Measurements from ENCODE around the gene SF1. TPM values are rescaled to one million over a fixed set of nuclear protein-coding genes. Genes with fewer than 3 reads are reported as not detected.

The SF1 gene
- total and polyA plus RNA-seq, 2 of the 8 experiments (the other 6 are each of a cell fraction or from before 2014, with no cell fraction given): 72.7 to 353 TPM

DNA sequence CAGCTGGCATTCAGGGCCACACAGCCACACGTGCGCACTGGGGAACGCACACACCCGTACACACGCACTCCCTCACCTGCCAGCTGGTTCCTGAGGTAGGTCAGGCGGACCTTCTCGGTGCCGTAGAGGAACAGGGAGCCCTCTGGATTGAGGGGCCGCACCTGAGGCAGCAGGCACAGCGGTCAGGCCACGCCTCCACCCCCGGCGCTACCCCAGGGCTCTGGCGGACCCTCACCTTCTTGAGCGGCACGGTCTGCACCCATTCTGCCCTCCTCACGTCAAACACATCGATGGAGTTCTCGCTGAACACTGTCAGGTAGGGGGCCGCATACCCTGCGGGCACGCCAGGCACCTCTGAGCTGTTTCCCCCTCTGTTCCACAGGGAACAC is 49.1 kb upstream of the SF1 start:
- FAIRE-seq (no peak), DNase-seq (ENCODE audit: low read depth in 1 of 2, low spot score in 2 of 2) (no peak)
- ChIA-PET POLR2A (ENCODE audit: partially characterized antibody) (interaction anchor here (0.7 to 1.0 kb wide), 2 partner anchors 13 to 15 kb away, joined by 3 read pairs; no protein-coding TSS in a partner anchor), CTCF (ENCODE audit: partially characterized antibody) (interaction anchor here (0.8 to 2.1 kb wide), 7 partner anchors 9 to 136 kb away, joined by 3 to 9 read pairs (median 4); no protein-coding TSS in a partner anchor)
- Histone ChIP-seq H4K5ac (ENCODE audit: insufficient read length, low read depth, low read length) (no peak overlapping the region), H3K27ac (ENCODE audit: low read depth, low read length) (no peak overlapping the region), H3K27me3 (replicated peaks in 1 of 4; ENCODE audit: control insufficient read depth in 3 of 4, extremely low read depth in 1 of 4, insufficient read depth in 3 of 4, low read length in 3 of 4) (no peaks in the 10 kb centered on the region), H2BK120ac (replicated peaks; ENCODE audit: low read depth, low read length) (no peak overlapping the region), H3K4me3 (ENCODE audit: extremely low read depth in 1 of 4, insufficient read depth in 2 of 4, low read depth in 3 of 4, low read length in 4 of 4) (no peak overlapping the region), H3K9ac (replicated peaks in 1 of 4; ENCODE audit: extremely low read depth in 1 of 4, low read depth in 3 of 4, low read length in 3 of 4) (no peak overlapping the region), H3K56ac (replicated peaks; ENCODE audit: insufficient read length, low read depth, low read length) (no peak overlapping the region), H2BK15ac (ENCODE audit: low read length) (no peak overlapping the region), H3K18ac (ENCODE audit: extremely low read depth, low read length) (no peak overlapping the region), H3K4me1 (replicated peaks in 1 of 4; ENCODE audit: control insufficient read depth in 3 of 4, insufficient read depth in 4 of 4, low read length in 3 of 4) (no peaks in the 10 kb centered on the region), H3K79me1 (ENCODE audit: low read depth, low read length) (no peaks in the 10 kb centered on the region; the same call in 1 of the 2 replicates), H3K23ac (ENCODE audit: insufficient read length) (no peak overlapping the region), H3K9me3 (ENCODE audit: insufficient read depth in 2 of 2, low read depth in 1 of 2, low read length in 1 of 2) (no peaks in the 10 kb centered on the region), H4K8ac (ENCODE audit: extremely low read depth, insufficient read depth, low read length) (no peak overlapping the region; the same call in none of the 2 replicates), H3K4ac (replicated peaks; ENCODE audit: insufficient read length, low read depth, low read length) (no peak overlapping the region), H3K79me2 (ENCODE audit: control insufficient read depth in 1 of 2, insufficient read depth in 2 of 2, low read length in 2 of 2) (no peaks in the 10 kb centered on the region), H2AFZ (ENCODE audit: low read length) (no peak overlapping the region), H2AK5ac (ENCODE audit: low read depth, low read length) (no peak overlapping the region), H3K14ac (ENCODE audit: insufficient read length) (no peak overlapping the region), H4K20me1 (replicated peaks in 1 of 2; ENCODE audit: control insufficient read depth in 1 of 2, insufficient read depth in 2 of 2, low read length in 2 of 2) (peaks cover 6% of the 10 kb centered on the region in 2 experiments), H4K91ac (replicated peaks; ENCODE audit: insufficient read length, low read length) (no peak overlapping the region), H3K4me2 (ENCODE audit: insufficient read depth in 1 of 2, low read depth in 2 of 2, low read length in 2 of 2) (no peak overlapping the region), H2BK20ac (ENCODE audit: low read length) (no peak overlapping the region), H2BK12ac (ENCODE audit: low read depth, low read length) (no peak overlapping the region), H3K23me2 (ENCODE audit: low read depth, low read length) (no peaks in the 10 kb centered on the region; the same call in 1 of the 2 replicates), H2BK5ac (ENCODE audit: low read depth, low read length) (no peak overlapping the region; the same call in 1 of the 2 replicates), H3K36me3 (ENCODE audit: control insufficient read depth in 2 of 4, insufficient read depth in 4 of 4, low read length in 3 of 4) (peaks cover 2 to 20% (median 9%) of the 10 kb centered on the region in 4 experiments; a peak in 5 of 8 replicates)
- TF ChIP-seq HDAC2 (IDR thresholded peaks at IDR 0.05; ENCODE audit: borderline replicate concordance in 1 of 2, low read depth in 2 of 2, low read length in 2 of 2): no peak
- TF ChIP-seq MAFK (IDR thresholded peaks at IDR 0.05; ENCODE audit: low read depth, low read length): no peak
- no peak for TF ChIP-seq KDM1A (IDR thresholded peaks at IDR 0.05; ENCODE audit: borderline replicate concordance, low read length)
- TF ChIP-seq BACH1 (IDR thresholded peaks at IDR 0.05; ENCODE audit: low read length): no peak
- 92% methylated on average over 22 of the region's 22 CpGs; no CpG with 5 or more reads in 1 of the 2 experiments for WGBS, 2 experiments (ENCODE audit: extremely low coverage in 1 of 2, insufficient coverage in 1 of 2, insufficient read length in 1 of 2, insufficient replicate concordance in 2 of 2, low coverage in 1 of 2, low lambda C conversion rate in 2 of 2, missing lambda C conversion rate in 1 of 2)

All from H1 (cell line).